ENCODE measurements around the gene ZNF662.

The ZNF662 gene

GRCh38 chr3:42872718-42873117 is 33.2 kb upstream of the ZNF662 start:
- TF ChIP-seq CTCF (conservative IDR thresholded peaks at IDR 0.05), result no peak
- TF ChIP-seq ZFX (IDR thresholded peaks at IDR 0.05), result no peak

DNA sequence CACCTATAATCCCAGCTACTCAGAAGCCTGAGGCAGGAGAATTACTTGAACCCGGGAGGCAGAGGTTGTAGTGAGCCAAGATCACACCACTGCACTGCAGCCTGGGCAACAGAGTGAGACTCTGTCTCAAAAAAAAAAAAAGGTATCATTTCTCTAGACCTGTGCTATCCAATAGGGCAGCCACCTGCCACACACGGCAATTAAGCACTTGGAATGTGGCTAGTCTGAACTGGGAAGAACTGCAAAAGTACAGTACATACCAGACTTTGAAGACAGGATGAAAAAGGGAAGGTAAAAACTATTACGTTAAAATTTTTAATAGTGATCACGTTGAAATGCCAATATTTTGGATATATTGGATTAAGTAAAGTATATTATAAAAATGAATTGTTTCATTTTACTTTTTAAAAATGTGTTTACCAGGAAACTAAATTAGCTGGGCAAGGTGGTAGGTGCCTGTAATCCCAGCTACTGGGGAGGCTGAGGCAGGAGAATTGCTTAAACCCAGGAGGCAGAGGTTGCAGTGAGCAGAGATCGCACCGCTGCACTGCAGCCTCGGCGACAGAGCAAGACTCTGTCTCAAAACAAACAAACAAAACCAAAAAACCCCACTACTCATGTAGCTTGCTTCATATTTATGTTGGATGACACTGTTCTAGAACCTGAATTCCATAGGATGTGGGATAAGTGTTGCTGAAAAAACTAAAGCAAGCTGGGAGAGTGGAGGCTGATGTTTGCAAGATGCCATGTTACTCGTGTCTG is 32.5 kb upstream of the ZNF662 start:
- H3K27ac ChIP-seq, result no peak overlapping the region
- no peak for TF ChIP-seq CTCF (conservative IDR thresholded peaks at IDR 0.05)
- no peak for TF ChIP-seq ZFX (IDR thresholded peaks at IDR 0.05)

More at GRCh38 chr3:42872718-42873117, 33.2 kb upstream of the ZNF662 start:
- no peak overlapping the region for H3K27ac ChIP-seq

DNA sequence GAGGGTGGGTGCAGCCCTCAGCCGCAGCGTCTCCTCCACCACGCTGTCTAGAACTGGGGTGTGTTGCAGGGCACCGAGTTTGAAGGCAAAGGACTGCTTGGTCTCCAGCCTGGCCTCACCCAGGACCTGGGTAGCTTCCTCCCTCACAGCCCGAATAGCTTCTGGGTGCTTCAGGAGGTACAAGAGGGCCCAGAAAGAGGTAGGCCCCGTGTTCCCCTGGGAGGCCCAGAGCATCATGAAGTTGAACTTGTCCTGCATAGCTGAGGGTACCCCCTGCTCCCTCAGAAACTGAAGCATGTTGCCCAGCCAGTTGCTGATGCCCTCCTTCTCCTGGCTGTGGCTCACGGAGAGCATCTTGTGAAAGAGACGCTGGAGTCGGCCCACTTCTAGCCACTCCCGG is 31.2 kb upstream of the ZNF662 start:
- no peak for TF ChIP-seq ZFX (IDR thresholded peaks at IDR 0.05)
- no peak for TF ChIP-seq CTCF (conservative IDR thresholded peaks at IDR 0.05)
- no peak overlapping the region for H3K27ac ChIP-seq

- no peak within 1 kb of the TSS for H3K27ac ChIP-seq
- no peak for TF ChIP-seq ZFX (IDR thresholded peaks at IDR 0.05)
- TF ChIP-seq CTCF (conservative IDR thresholded peaks at IDR 0.05), result no peak
Observed at GRCh38 chr3:42875325-42876151, 30.4 kb upstream of the ZNF662 start, which contains the start of gene CYP8B1. CYP8B1 (minus strand) TSS chr3:42875879; CDS start chr3:42875816, 63 bp downstream.

GRCh38 chr3:42876401-42876800 is 29.5 kb upstream of the ZNF662 start:
- no peak for TF ChIP-seq ZFX (IDR thresholded peaks at IDR 0.05)
- TF ChIP-seq CTCF (conservative IDR thresholded peaks at IDR 0.05), result no peak
- H3K27ac ChIP-seq, result no peak overlapping the region

DNA sequence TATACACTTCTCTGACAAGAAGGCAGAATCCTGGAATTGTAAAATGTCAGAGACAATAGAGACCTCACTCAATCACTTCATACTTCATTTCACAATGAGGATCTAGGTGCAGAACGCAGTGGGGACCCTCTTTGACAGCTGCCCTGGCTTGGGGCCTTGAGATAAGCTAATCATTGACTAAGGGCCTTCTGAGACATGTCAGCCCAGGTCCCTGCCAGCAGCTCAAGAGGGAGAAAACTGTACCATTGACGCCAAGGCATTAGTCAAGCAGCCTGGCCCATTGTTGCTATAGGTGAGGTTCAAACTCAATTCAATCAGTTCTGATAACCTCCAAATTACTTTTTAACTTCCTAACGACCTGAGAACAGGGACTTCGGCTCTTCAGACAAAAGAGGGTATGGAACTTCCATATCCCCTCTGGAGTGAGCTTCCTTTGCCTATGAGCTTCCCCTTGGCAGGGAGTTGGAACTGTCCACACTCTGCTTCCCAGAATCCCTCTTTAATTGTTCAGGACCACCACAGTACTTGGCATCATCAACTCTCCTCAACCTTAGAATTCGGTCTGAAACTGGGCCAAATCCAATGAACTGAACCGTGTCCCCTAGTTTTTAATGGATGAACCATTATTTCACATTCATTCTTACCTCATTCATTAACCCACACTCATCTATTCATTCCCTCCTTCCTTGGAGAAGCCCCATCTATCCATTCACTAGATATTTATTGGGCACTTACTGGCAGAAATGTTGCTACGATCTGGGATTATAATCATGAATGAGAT is 28.8 kb upstream of the ZNF662 start:
- no peak overlapping the region for H3K27ac ChIP-seq
- TF ChIP-seq ZFX (IDR thresholded peaks at IDR 0.05) (no peak), CTCF (conservative IDR thresholded peaks at IDR 0.05) (no peak)
